GM12873 (cell line): Measurements from ENCODE around the gene KNG1.

Experiments
- TF ChIP-seq, protein P1 (sequence below): IDR thresholded peaks from 2 replicates; pipeline ENCODE4 v1.5.1; 2012; ENCODE audit warnings: low read depth, mild to moderate bottlenecking, moderate library complexity, low read length, control low read depth; ENCODE audit not compliant: insufficient read depth; ENCODE audit errors: missing control alignments

Gene KNG1

DNA sequence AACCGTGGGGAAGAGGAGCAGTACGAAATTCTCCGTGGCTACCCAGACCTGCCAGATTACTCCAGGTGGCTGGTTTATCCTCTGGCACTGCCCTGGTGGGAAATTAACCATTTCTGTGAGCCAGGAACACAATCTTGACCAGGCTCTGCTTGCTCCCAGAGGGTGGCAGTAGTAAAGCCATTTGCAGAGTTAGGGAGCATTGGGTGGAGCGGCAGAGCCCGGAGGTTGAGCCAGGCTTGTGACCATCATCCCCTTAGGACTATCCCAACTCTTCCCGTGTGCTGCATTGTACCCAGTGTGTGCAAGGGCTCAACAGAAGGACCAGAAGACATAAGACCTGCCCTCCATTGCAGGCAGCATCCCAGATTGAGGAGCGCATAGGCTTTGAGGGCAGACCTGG, 5.3 kb downstream of the KNG1 start:
- TF ChIP-seq, protein P1, sequence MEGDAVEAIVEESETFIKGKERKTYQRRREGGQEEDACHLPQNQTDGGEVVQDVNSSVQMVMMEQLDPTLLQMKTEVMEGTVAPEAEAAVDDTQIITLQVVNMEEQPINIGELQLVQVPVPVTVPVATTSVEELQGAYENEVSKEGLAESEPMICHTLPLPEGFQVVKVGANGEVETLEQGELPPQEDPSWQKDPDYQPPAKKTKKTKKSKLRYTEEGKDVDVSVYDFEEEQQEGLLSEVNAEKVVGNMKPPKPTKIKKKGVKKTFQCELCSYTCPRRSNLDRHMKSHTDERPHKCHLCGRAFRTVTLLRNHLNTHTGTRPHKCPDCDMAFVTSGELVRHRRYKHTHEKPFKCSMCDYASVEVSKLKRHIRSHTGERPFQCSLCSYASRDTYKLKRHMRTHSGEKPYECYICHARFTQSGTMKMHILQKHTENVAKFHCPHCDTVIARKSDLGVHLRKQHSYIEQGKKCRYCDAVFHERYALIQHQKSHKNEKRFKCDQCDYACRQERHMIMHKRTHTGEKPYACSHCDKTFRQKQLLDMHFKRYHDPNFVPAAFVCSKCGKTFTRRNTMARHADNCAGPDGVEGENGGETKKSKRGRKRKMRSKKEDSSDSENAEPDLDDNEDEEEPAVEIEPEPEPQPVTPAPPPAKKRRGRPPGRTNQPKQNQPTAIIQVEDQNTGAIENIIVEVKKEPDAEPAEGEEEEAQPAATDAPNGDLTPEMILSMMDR: no peak

GRCh38 chr3:186724911-186725310, 7.8 kb downstream of the KNG1 start:
- TF ChIP-seq, protein P1: no peak

GRCh38 chr3:186732169-186732766, 15.1 kb downstream of the KNG1 start:
- TF ChIP-seq, protein P1: no peak

GRCh38 chr3:186742618-186743380, 25.6 kb downstream of the KNG1 start:
- TF ChIP-seq, protein P1: no peak

DNA sequence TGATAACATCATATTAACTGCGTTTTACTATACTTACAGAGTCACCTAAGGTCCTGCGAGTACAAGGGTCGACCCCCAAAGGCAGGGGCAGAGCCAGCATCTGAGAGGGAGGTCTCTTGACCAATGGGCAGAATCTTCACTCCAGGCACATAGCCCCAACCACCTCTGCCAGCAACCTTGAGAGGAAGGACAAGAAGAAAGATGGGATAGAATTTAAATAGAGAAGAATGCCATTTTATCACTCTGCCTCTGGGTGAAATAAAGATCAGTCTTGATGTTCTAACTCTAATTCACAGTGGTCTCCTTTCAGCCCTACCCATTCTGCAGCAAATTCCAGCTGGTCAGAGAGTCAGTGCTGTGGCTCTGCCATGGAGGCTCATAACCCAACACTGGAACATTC, 26.5 kb downstream of the KNG1 start:
- TF ChIP-seq, protein P1: no peak

DNA sequence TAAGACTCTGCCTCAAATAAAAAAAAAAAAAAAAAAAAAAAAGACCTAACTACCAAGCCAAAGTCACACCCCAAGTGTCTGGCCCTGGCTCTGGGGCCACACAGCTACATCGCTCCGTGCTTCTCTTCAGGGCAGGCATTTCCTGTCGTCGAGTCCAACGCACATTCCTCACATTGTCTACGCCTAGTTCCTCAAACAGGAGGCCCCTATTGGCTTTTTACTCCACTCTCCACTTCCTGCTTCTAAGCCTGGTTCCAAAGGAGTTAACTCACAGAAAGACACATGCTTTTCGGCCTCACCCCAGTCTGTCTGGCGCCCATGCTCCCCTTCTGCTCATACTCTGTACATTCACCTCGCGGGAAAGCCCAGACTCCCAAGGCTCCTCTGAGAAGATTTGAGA, 28.8 kb downstream of the KNG1 start:
- TF ChIP-seq, protein P1: no peak

DNA sequence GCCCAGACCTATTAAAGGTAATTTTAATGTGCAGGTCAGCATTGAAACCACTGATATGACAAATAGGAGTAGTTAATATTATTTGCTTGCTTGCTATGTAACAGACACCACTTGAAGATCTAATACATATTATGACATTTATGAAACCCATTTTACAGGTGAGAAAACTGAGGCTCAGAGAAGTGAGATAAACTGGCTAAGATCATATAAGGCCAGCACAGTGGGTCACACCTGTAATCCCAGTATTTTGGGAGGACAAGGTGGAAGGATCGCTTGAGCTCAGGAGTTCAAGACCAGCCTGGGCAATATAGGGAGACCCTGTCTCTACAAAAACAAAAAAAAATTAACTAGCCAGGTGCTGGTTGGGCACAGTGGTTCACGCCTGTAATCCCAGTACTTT, 33.2 kb downstream of the KNG1 start:
- TF ChIP-seq, protein P1: no peak
